Measurements from ENCODE around the gene SPATA6L. TPM values are rescaled to one million over a fixed set of nuclear protein-coding genes. Genes with fewer than 3 reads are reported as not detected.

SPATA6L gene
- total RNA-seq, 1 experiment from 2014 or later: 1.3 TPM

DNA sequence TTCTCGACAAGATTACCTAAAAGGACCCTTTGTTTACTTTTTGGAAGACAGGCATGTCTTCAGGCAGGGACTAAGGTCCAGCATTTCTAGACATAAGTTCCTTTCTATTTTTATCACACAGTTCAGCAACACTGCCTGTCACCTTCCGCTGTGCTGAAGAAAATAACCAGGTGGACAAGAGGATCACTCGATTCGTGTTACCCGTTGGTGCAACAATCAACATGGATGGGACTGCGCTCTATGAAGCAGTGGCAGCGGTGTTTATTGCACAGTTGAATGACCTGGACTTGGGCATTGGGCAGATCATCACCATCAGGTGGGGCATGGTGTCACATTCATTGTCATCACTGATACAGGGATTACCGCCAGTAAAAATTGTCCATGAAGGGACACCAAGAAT, 89.8 kb downstream of the SPATA6L start:
- in situ Hi-C loops (cut with HindIII; ENCODE audit: low pct_unique_long_range_greater_than_20kb, low sequenced_read_pairs): no loop called here
- DNase-seq (ENCODE audit: low read depth, low spot score): no peak

DNA sequence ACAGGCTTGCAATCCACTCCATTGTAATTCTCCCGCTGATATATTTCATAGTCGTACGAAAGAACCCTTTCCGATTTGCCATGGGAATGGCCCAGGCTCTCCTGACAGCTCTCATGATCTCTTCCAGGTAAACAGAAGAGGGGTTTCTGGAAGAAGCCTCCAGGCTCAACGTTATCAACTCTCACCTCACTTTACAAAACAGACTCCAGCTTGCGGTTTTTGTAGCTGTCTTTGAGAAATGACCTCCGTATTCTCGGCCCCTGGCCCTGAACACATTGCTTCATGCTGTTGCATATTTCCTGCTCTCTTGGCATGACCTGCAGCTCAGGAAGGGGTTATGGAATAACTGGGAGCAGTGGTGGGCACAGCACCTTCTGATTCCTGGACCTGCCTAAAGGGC, 90.3 kb downstream of the SPATA6L start:
- no peak for DNase-seq (ENCODE audit: low read depth, low spot score)
- in situ Hi-C loops (cut with HindIII; ENCODE audit: low pct_unique_long_range_greater_than_20kb, low sequenced_read_pairs): no loop called here

DNA sequence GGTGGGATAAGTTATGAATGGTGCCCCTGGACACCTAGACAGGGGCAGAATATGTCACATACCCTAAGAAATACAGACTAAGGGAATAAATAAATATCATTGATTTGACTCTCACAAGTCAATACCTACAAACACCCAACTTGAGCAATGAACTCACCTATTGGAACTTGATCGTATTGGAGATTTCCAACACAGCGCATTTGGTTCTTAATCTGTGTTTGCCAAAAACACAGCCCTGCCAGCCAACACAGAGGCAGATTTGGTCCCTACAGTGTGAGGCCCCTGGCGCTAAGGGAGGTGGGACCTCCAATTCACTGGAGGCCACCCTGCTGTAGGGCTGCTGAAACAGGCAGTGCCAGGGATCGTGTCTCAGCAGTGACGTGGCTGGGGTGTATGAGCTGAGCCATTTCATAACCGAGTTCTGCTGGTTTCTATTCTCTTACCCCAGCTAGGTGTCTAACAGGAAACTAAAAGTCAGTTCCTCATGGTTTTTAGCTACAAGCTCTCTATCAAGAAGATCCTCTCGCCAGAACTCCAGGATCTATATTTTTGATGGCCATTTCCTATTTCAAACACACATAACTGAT, 91.5 kb downstream of the SPATA6L start:
- no peak for DNase-seq (ENCODE audit: low read depth, low spot score)
- in situ Hi-C loops (cut with HindIII; ENCODE audit: low pct_unique_long_range_greater_than_20kb, low sequenced_read_pairs): no loop called here

DNA sequence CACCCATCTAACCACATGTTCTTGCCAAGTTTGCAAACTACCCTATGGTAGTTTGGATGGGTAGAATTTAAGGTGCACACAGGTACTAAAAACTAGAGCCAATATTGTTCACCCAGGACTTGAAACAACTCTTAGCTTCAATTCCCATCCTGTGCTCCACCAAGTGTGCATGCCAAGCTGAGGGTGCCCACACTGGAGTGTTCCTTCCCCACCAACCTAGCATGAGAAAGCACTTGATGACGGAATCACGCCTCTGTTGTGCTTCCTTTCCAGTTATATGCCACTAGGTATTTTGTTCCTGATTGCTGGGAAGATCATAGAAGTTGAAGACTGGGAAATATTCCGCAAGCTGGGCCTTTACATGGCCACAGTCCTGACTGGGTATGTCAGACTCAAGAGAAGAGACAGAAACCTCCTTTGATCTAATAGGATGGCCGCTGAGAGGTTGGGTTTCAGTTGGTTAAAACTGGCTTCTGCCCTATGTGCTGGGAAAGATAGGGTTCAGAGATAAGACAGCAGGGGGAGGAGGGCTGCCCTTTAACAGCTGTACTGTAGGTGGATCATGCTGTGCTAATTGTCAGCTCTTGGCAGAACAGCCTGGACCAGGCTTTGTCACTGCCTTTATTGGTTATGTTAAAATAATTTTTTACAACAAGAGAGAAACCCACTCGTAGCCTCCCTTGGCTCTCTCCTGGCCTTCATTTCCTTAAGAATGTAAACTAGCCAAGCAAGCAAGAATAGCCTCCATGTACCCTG, 92.5 kb downstream of the SPATA6L start:
- in situ Hi-C loops (cut with HindIII; ENCODE audit: low pct_unique_long_range_greater_than_20kb, low sequenced_read_pairs): no loop called here

DNA sequence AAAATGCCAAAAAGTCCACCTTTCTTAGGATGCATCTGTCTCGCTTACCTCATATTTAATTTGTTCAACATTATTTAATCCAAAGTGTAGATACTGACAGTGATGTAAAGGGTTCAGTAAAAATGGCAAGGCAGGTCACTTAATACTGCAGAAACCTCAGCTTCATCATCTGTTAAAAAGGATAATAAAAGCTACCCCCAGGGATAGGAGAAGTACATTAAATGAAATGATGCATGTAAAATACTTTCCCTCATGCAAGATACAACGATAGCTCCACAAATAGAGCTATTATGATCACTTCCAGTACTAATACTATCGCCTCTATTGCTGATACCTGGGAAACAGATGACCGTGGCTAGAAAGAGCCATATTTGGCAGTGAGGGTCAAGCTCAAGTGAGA, 93.1 kb downstream of the SPATA6L start:
- in situ Hi-C loops (cut with HindIII; ENCODE audit: low pct_unique_long_range_greater_than_20kb, low sequenced_read_pairs): no loop called here
- DNase-seq (ENCODE audit: low read depth, low spot score): no peak

More for the DNA sequence above, 92.5 kb downstream of the SPATA6L start:
- no peak for DNase-seq (ENCODE audit: low read depth, low spot score)

DNA sequence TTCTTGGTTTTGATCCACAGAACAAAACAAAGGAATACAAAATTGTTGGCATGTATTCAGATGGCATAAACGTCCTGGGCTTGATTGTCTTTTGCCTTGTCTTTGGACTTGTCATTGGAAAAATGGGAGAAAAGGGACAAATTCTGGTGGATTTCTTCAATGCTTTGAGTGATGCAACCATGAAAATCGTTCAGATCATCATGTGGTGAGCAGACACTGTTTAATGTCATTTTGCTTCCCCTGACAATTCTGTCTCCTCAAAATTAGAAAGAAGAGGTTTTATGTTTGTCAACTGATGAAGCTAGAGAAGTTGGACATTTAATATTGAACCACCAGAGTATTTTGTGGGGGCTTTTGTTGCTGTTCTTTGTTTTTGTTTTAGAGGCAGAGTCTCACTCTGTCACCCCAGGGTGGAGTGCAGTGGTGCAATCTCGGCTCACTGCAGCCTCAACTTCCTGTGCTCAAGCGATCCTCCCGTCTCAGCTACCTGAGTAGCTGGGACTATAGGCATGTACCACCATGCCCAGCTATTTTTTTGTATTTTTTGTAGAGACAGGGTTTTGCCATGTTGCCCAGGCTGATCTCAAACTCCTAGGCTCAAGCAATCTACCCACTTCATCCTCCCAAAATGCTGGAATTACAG, 94.0 kb downstream of the SPATA6L start:
- in situ Hi-C loops (cut with HindIII; ENCODE audit: low pct_unique_long_range_greater_than_20kb, low sequenced_read_pairs): no loop called here
- DNase-seq (ENCODE audit: low read depth, low spot score): no peak

DNA sequence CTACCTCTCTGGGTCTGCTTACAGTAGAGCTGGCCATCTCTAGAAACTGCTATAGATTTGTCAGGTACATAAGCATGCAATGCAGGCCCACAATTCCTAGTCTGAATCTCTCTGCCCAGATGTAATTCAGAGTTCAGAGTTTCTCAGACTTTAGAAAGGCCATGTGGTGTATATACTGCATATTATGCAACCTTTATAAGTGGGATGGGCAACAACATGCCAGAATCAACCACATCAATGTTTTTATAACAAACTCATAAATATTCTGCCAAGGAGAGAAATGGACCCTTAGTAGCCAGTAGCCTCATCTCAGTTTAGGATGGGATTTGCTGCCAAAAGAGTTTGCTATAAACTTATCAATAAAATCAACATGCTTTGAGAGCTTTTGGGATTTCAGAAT, 97.2 kb downstream of the SPATA6L start:
- in situ Hi-C loops (cut with HindIII; ENCODE audit: low pct_unique_long_range_greater_than_20kb, low sequenced_read_pairs): no loop called here
- no peak for DNase-seq (ENCODE audit: low read depth, low spot score)

DNA sequence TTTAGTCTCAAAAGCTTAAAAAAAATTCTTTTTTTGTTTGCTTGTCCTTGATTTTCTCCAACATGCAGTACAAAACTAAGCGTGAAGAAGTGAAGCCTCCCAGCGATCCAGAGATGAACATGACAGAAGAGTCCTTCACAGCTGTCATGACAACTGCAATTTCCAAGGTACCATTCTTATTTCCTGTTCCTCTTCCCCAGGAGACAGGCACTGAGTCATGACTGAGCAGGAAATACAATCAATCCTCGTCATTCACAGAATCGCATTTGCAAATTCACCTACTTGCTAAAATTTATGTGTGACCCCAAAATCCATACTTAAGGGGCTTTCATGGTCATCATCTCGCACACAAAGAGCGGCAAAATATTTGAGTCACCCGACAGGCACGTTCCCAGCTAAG, 98.7 kb downstream of the SPATA6L start:
- in situ Hi-C loops (cut with HindIII; ENCODE audit: low pct_unique_long_range_greater_than_20kb, low sequenced_read_pairs): no loop called here
- DNase-seq (ENCODE audit: low read depth, low spot score): no peak

DNA sequence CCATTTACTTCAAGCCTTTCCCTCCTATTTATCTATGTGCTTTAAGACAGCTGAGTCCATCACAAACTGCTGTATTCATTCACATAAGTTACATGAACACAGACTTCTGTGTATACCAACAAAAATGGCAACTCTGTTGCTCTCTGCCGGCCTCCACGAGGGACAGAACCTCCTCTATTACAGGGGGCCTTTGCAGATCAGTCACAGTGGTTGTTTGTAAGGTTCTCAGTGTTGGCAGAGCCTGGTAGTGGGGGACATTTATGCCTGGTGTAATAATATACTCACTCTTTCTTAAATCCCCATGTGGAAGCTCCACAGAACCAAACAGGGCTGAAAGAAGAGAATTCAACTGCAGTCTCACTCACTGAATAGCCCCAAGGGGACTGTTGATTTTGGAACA, 99.5 kb downstream of the SPATA6L start:
- peak; percentile 63 for DNase-seq (ENCODE audit: low read depth, low spot score)
- in situ Hi-C loops (cut with HindIII; ENCODE audit: low pct_unique_long_range_greater_than_20kb, low sequenced_read_pairs): no loop called here

DNA sequence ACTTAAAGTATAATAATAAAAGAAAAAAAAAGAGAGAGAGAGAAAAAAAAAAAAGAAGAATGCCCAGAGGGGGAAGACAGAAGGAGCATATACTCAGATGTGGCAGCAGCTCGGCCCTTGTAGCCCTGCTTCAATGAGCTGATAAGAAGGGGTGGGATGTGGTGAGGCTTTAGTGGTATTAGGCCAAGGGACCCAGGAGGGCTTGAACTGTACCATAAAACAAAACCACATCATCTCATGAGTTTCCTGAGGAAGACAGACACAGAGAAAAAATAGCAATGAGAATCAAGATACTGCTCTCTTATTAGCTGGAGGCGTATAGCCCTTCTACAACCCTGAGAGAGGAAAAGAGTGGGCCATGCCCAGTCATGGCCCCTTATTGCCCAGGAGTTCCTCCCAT, 103.2 kb downstream of the SPATA6L start:
- DNase-seq (ENCODE audit: low read depth, low spot score): no peak
- in situ Hi-C loops (cut with HindIII; ENCODE audit: low pct_unique_long_range_greater_than_20kb, low sequenced_read_pairs): no loop called here

DNA sequence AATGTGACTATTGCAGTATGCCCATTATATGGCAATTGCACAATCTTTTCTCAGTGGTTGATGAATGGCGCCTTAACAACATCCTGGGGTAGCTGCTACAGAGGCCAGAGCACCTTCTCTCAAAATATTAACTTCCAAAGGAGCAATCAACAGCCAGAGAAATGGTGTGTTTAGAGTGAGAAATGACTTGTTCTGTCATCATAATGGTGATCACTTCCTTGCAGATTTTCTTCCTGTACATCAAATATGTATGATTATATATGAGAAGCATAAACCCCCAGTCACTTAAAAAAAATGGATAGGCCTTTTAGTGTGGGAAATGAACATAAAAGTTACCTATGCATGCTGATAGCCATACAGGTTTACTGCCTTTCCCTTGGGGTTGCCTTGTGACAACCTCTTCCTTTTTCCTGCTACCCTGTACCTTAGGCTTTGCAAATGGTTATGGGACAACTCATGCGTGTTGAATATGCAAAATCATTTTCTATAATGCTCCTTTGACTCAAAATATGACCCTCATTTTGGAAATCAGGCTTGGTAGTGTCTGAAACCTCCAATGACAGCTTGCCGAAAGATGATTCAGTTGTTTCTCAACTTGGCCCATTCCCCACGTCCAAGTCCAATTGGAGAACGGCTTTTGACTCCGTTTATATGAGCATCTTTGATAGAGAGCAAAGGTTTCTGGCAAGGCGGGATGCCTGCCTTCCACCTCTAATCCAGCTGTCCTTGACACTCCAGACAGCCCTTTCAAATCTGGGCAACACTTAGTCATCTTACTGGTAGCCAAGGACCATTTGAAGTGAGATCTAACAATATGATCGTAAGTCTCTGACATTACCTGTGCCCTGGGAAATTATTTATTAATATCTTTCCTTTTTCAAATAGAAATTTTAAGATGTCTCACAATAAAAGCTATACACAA, 106.8 kb downstream of the SPATA6L start:
- no peak for DNase-seq (ENCODE audit: low read depth, low spot score)
- in situ Hi-C loops (cut with HindIII; ENCODE audit: low pct_unique_long_range_greater_than_20kb, low sequenced_read_pairs): no loop called here

DNA sequence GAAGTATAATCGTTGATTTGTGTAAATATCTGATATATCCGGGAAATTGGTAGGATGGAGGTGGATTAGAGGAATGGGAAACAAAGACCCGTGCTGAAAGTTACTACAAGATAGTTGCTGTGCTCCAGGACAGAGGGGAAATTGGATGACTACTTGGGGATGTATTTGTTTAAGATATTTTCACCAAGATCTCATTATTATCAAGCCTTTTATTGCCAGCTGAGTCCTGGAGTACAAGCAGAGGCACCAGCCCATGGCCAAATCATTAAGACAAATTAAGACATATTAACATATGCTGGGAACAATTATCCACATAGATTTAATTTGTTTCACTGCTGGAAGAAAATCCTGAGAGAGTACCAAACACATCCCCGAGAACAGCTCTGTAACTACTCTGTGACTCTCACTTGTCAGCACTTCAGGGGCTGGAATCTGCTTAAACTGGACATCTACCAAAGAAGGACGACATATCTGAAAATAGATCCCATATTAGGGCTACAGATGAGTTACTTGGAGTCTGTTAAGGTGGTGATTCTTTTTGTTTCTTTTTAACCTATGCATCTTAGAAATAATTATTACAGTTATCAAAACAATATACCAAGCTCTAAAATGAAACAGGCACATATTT, 107.8 kb downstream of the SPATA6L start:
- in situ Hi-C loops (cut with HindIII; ENCODE audit: low pct_unique_long_range_greater_than_20kb, low sequenced_read_pairs): no loop called here
- DNase-seq (ENCODE audit: low read depth, low spot score): no peak

DNA sequence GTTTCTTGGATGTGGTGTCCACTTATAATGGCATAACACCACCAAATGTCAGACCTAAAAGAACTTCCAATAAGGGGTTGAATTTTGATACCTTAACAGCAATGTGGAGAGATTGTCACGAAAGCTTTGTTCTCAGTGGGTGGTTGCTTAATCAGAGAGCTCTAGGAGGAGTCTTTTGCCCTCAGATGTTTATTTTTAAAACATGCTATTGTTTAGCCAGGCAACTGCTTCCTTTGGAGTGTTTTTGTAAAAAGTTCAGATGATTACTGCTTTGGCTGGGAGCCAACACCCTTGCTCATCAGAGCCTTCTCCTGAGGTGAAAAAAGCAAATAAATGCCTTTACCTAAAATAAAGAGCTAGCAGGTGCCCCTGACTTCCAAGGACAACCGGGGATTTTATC, 111.0 kb downstream of the SPATA6L start:
- in situ Hi-C loops (cut with HindIII; ENCODE audit: low pct_unique_long_range_greater_than_20kb, low sequenced_read_pairs): no loop called here
- DNase-seq (ENCODE audit: low read depth, low spot score): no peak

DNA sequence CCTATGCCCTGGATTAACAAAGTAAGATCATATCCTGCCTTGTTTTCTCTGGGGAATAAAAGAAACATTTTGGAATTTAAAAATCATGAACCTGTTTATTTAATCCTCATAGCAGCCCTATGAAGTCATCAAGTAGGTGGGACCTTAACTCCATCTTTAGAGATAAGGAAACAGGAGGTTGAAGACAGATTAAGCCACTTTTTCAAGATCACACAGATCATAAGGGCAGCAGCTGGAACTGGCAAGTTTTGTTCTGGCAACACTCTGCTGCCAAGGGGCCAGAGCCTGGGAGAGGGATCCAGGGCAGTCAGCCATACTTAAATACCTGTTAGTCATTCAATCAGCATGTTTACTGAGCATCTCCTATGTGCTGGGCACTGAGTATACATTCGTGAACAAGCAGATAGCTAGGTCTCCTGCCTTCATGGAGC, 112.3 kb downstream of the SPATA6L start:
- DNase-seq (ENCODE audit: low read depth, low spot score): no peak
- in situ Hi-C loops (cut with HindIII; ENCODE audit: low pct_unique_long_range_greater_than_20kb, low sequenced_read_pairs): no loop called here

DNA sequence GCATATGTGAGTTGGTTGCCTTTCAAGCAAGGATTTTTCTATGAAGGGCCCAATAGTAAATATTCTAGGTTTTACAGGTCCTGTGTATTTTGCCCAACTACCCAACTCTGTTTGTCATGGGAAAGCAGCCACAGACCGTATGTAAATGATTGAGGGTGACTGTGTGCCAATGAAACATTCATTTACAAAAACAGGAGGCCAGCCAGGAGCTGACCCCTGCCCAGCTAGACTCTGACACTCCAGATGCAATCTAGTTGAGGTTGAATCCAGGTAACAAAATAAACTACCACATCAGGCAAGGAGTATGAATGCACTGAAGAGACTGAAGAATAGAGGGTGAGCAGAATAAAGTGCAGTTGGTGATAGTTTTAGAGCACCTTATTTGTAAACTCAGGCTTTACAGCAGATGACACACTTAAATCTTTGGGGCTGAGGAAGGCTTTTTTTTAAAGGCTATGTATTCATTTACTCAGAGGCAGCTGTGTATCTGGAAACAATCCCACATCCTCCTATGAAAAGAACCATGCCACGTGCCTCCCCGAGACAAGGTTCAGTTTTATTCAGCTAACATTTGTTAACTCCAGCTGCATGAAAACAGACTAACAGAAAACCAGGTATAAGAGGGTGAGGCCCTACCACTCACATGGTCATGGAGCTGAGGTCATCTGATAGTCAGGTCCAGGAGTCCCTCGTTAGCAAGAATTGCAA, 115.3 kb downstream of the SPATA6L start:
- in situ Hi-C loops (cut with HindIII; ENCODE audit: low pct_unique_long_range_greater_than_20kb, low sequenced_read_pairs): no loop called here
- peak; percentile 10 for DNase-seq (ENCODE audit: low read depth, low spot score)

DNA sequence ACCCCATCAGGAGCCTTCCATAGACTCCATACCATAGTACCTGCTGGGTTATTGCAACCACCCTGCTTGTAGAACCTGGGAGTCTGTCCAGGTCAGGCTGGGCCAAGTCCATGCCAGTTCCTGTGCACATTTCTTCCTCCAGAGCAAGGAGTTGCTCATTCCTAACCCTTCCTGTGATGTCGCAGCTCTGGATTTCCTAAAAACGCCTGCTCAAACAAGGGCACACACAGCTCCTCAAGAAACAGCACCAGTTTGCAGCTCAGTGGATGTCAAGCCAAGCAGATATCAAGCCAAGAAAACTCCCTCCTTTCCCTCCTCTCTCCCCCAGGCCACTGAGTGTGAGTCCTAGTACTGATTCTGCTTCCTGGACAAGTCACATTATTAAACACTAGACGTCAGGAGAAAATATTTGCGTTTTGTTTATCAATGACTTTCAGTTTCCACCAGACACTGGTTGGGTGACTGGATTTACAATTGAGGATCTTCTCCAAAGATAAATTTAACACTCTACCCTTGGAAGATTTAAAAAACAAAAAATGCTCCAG, 116.5 kb downstream of the SPATA6L start:
- in situ Hi-C loops (cut with HindIII; ENCODE audit: low pct_unique_long_range_greater_than_20kb, low sequenced_read_pairs): no loop called here

More for the DNA sequence above, 116.5 kb downstream of the SPATA6L start:
- no peak for DNase-seq (ENCODE audit: low read depth, low spot score)

All from SK-MEL-5 (cell line).